Measurements from ENCODE around the gene OR10A3. TPM values are rescaled to one million over a fixed set of nuclear protein-coding genes. Genes with fewer than 3 reads are reported as not detected.

OR10A3 gene
- total and polyA plus RNA-seq, 2 experiments from 2014 or later = 0.14 to 0.52 TPM

DNA sequence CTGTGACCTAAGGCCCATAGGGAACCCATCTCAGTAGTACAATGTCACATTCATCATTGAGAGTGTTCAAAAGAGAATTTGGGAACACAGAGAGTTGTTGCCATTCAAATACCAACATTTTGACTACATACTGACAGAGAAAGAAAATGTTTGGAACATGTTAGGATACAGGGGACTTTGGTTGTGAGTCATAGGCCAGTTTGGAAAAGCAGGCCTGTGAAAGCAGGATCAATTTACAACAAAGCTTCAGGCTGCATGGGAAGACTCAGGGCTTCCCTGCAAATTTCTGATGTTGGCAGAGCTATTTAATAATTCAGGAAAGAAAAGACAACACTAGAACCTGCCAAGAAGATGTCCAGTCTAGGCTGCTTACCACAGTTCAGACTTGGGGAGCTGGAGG, 23.4 kb upstream of the OR10A3 start:
- ATAC-seq (no peak), DNase-seq (ENCODE audit: low spot score) (no peak)
- Histone ChIP-seq H4K20me1 (replicated peaks; ENCODE audit: insufficient read depth) (no peaks in the 10 kb centered on the region), H3K79me2 (replicated peaks; ENCODE audit: insufficient read depth) (peaks cover 17% of the 10 kb centered on the region), H2AFZ (no peak overlapping the region), H3F3A (replicated peaks; ENCODE audit: low read depth) (no peaks in the 10 kb centered on the region; the same call in 1 of the 2 replicates), H3K4me1 (ENCODE audit: insufficient read depth) (peaks cover 32% of the 10 kb centered on the region), H3K9me2 (ENCODE audit: insufficient read depth) (peaks cover 8% of the 10 kb centered on the region), H3K27ac (ENCODE audit: low read depth) (no peak overlapping the region), H3K36me3 (ENCODE audit: insufficient read depth) (no peaks in the 10 kb centered on the region), H3K4me2 (no peak overlapping the region), H3K4me3 (no peak overlapping the region), H3K27me3 (ENCODE audit: insufficient read depth) (no peaks in the 10 kb centered on the region)
- TF ChIP-seq POLR2AphosphoS5 (IDR thresholded peaks at IDR 0.05; ENCODE audit: low read depth) (no peak), ETS1 (IDR thresholded peaks at IDR 0.05) (no peak), ZNF331 (CRISPR knock-in tag; IDR thresholded peaks at IDR 0.05; ENCODE audit: low read depth) (no peak), STAT1 (IDR thresholded peaks at IDR 0.05; ENCODE audit: unreplicated experiment) (no peak), JUNB (IDR thresholded peaks at IDR 0.05; ENCODE audit: unreplicated experiment) (no peak)
- Mint-ChIP-seq H3K36me3 (ENCODE audit: low read depth) (peaks cover 10% of the 10 kb centered on the region; the same call in 1 of the 3 replicates), H3K27ac (no peak overlapping the region), H3K4me1 (peaks cover 33% of the 10 kb centered on the region), H3K9me3 (peaks cover 7% of the 10 kb centered on the region), H3K27me3 (ENCODE audit: insufficient read depth, low read depth, poor library complexity) (peaks cover 6% of the 10 kb centered on the region), H3K4me3 (no peak overlapping the region)

GRCh38 chr11:7964261-7964660, 22.8 kb upstream of the OR10A3 start:
- Histone ChIP-seq H3F3A (replicated peaks; ENCODE audit: low read depth) (no peaks in the 10 kb centered on the region; the same call in 1 of the 2 replicates), H3K4me3 (no peak overlapping the region), H4K20me1 (replicated peaks; ENCODE audit: insufficient read depth) (no peaks in the 10 kb centered on the region), H3K36me3 (ENCODE audit: insufficient read depth) (no peaks in the 10 kb centered on the region; the same call in 1 of the 2 replicates), H3K27me3 (ENCODE audit: insufficient read depth) (no peaks in the 10 kb centered on the region), H3K27ac (ENCODE audit: low read depth) (no peak overlapping the region), H3K79me2 (replicated peaks; ENCODE audit: insufficient read depth) (peaks cover 13% of the 10 kb centered on the region), H2AFZ (no peak overlapping the region), H3K4me2 (no peak overlapping the region), H3K9me2 (ENCODE audit: insufficient read depth) (peaks cover 8% of the 10 kb centered on the region), H3K4me1 (ENCODE audit: insufficient read depth) (peaks cover 31% of the 10 kb centered on the region)
- no peak overlapping the region for H3K4me3 Mint-ChIP-seq
- peaks cover 7% of the 10 kb centered on the region for H3K9me3 Mint-ChIP-seq
- H3K4me1 Mint-ChIP-seq = peaks cover 28% of the 10 kb centered on the region
- H3K27ac Mint-ChIP-seq = no peak overlapping the region
- H3K27me3 Mint-ChIP-seq (ENCODE audit: insufficient read depth, low read depth, poor library complexity) = peaks cover 6% of the 10 kb centered on the region
- no peak for ATAC-seq
- DNase-seq (ENCODE audit: low spot score) = no peak
- TF ChIP-seq CTCF (conservative IDR thresholded peaks at IDR 0.05; ENCODE audit: low read depth in 2 of 2) (no peak), ZNF462 (CRISPR knock-in tag; IDR thresholded peaks at IDR 0.05) (no peak), ZNF114 (CRISPR knock-in tag; IDR thresholded peaks at IDR 0.05) (no peak), CREB1 (CRISPR knock-in tag; IDR thresholded peaks at IDR 0.05; ENCODE audit: low read depth) (no peak), STAT1 (IDR thresholded peaks at IDR 0.05; ENCODE audit: unreplicated experiment) (no peak), JUNB (IDR thresholded peaks at IDR 0.05; ENCODE audit: unreplicated experiment) (no peak)
- H3K36me3 Mint-ChIP-seq (ENCODE audit: low read depth) = peaks cover 10% of the 10 kb centered on the region; the same call in 1 of the 3 replicates
